MV-4-11 (cell line): ENCODE measurements around the gene SLC16A3.

ENCODE experiments used
- DNase-seq: peaks from one replicate; lab custom pipeline; 2025; lab: John Stamatoyannopoulos, UW

Gene SLC16A3

DNA sequence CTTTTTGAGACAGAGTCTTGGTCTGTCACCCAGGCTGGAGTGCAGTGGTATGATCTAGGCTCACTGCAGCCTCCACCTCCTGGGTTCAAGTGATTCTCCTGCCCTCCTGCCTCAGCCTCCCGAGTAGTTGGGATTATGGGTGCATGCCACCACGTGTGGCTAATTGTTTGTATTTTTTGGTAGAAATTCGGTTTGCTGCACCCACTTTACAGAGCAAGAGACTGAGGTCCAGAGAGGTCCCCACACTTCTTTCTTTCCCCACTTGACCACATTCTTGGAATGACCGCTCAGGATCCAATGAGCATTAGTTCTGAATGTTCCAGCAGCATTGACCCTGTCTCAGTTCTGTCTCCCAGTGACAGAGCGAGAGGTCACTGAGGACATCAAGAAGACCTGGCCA, 5.3 kb upstream of the SLC16A3 start:
- no peak for DNase-seq

DNA sequence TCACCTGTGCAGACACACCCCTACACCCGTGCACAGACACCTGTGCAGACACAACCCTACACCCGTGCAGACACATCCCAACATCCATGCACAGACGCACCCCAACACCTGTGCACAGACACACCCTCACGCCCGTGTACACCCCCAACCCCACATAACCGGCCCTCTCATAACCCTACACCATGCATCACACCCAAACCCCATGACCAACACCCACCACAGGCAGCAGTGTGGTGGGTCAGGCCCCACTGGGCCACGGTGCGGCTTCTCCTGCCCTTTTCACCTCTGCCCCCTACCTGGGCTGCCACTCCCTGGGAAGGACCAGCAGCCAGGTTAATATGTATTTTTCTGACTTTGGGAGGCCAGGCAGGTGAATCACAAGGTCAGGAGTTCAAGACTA, 4.2 kb upstream of the SLC16A3 start:
- DNase-seq = no peak

DNA sequence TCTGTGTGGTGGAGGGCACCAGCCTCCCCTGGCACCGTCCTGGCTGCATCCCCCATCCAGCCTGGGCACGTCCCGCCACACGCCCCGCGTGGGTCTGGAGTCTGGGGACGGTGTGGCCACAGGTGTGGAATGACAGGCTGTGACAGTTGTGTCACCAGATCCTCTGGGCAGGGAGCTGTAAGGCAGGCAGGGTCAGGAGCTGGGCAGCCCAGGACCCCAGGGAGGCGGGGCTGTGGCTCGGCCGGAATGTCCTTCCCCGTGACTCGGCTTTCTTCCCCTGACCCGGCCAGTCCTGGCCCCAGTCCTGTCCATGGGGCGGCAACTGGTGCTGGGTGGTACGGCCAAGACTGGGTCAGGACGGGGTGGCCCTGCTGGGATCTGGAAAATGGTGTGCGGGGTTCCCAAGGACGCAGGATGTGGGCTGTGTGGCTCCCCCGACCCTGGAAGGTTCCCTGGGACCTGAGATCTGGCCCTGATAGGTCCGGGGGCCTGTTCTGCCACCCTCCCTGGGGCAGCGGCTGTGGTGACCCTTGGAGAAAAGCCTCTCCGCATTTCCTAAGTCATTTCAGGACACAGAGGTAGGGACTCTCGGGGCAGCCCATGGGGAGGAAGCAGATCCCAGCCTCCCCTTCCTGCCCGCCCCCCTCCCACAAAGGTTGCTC, 3.3 kb upstream of the SLC16A3 start:
- DNase-seq = no peak

DNA sequence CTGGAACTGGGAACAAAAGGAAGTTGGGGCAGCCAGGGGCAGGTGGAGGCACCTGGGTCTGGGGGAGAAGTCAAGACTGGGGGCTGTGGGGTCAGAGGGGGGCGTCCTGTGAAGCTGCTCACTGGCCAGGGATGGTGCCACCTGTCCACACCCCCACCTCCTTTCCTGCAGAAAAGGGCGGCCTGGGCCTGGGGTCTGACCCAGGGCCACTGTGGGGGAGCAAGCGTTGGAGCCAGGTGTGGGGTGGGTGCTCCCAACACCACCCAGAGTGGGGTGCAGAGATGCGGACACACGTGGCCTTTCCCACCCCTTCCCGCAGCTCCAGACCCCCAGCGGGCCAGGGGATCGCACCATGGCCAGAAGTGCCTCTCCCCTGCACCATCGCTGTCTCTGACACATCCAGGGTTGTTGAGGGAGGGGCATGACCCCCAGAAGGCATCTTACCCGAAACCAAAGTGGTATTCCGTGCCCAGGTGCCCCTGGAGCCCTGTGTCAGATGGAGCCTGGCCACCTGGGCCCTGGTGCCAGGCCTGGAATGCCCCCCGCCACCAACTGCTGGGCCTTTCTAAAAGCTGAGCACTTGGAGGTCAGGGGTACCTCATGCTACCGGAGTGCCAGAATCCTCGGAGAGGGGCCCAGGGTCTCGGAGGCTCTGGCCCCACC, 2.6 kb upstream of the SLC16A3 start:
- no peak for DNase-seq

DNA sequence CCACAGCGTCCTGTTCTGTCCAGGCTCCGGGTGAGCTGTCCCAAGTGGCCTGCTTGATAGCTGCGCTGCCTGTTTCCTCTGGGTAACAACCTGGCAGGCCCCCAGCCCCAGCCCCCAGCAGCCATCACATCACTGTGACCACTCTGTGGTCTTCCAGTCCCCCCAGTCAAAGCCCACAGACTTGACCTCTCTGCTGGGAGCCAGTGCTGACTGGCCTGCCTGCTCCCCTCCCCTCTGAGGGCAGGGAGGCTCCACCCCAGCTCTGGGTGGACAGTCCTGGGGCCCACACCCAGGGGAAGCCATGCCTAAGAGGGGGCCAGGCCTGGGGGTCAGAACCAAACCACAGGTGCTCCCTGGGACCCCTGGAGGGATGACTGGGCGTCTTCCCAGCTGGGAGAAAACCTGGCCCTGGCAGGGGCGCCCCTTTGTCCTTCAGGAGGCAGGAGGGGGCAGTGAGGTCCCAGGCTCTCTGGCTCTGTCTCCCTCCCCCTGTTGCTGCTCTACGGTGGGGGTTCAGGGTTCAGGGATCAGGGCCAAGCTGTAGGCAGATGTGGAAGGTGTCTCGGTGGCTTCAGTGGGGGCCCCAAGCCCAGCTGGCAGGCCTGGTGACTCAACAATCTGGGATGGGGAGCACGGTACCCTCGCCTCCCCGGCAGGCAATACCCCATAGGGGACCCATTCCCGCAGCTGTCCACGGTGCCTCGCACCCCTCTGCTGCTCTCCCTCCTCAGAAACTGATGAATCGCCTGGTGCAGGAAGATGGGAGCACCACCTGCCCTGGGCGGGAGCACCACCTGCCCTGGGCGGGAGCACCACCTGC, 1.8 kb upstream of the SLC16A3 start:
- no peak for DNase-seq

DNA sequence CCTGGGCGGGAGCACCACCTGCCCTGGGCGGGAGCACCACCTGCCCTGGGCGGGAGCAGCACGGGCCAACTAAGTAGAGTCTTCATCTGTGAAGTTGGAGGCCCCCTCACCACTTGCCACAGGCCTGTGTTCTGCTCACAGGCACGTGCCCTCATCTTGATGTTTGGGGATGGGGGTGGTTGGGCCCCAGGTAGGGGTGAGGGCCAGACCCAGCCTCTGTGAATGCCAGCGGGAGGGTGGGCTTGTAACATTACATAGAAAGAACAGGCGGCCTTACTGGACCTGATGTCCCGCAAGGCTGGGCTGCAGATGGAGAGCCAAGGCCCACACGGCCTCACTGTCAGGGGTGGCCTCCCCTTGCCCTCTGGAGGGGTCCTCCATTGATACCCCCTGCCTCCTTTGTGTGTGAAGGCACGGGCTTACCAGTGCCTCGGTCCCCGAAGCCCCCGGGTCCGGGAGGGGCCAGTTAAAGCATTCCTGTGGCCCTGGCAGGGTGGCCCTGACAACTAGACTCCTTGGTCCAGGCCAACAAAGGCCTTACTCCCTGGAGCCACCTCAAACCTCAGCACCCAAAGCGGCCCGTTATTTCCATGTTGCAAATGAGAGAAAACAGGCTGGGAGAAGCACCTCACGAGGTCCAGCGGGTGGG, 1.1 kb upstream of the SLC16A3 start:
- no peak for DNase-seq

DNA sequence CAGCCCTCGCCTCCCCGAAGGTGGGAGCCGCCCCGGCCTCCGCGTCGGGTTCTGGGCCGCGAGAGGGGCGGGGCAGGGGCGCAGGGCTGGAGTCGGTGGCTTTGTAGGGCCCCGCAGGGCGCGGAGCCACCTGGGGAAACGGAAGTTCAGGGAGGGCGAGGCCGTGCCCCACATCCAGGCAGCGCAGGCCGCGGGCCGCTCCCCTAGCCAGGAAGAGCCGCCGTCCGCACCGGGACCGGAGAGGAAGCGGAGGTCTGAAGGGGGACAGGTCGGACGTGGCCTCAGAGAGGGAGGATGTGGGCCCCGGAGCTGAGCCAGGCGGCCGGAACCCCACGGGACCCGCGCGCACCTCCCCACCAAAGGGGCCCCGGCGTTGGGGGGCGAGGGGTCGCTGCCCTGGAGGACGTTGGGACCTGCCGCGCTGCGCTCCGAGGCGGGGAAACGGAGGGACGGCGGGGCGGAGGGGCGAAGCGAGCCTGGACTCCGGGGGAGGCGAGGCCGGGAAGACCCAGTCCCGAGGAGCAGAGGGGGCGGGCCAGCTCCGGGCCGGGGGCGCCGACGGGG, 482 bp upstream of the SLC16A3 start:
- DNase-seq = peak; percentile 43

DNA sequence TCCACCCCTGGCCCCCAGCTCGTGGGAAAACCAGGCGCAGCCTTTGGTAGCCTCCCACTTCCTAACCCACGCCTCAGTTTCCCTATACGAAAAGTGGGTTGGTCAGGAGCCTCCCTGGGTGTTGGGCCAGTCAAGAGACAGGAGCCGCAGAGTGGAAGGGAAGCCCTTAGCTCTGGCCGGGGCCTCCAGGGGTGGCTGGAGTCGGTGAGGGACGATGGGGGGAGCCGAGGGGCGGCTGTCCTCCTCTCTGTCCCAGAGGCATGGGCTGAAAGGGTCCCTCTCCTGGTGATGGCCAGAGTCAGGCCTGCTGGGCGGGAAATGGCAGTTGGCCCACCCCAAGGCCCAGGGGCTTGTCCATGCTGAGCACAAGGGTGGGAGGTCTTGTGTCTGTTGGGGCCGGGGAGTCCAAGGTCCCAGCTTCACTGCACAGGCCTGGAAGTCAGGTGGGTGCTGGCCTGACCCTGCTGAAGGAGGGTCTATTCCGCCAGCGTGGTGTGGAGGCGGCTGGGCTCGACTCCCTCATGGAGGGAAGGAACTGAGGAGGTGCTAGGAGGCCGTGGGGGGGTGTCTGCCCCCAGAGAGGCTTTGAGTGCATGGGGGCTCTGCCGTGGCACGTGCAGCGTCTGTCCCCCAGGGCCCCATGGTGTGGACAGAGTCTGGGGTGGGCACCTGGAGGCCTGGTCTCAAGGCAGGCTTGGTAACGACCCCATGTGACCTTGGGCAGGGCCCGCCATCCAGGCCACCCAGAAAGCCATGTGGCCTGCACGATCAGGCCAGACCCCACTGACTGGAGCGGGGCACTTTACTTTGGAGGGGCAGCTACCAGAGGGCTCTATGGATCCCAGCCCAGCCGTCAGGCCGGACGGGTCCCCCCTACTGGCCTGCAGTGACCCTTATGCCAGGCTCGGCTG, 1.1 kb downstream of the SLC16A3 start:
- no peak for DNase-seq

DNA sequence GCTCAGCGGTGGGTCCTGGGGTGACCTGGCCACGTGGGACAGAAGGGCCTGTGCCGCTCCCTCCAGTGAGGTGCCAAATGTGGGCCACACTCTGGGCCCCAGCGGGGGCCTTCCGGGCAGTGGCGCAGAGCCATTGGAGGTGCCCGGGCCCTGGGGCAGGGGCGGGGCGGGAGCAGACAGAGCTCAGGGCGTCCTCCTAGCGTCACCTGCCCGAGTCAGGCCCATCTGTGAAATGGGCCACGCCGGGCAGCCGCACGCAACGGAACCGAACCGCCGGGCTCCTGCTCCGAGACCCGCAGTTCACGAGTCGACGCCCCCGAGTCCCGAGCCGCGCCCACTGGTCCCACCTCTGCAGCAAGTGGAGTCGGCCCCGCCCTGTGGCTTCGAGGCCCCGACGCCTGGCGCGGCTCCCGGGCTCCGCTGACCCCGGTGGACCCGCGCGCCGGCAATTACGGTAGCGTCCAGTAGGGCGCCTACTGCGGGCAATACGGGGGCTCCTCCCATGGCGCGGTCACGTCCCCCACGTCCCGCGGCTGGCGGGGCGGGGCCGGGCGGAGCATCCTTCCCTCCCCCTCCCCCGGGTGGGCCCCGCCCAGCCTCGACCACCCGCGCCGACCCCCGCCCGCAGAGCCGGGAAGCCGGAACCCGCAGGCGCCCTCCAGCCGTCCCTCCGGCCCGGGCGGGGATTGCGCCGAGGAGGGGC, 1.9 kb downstream of the SLC16A3 start:
- DNase-seq = peak; percentile 64

DNA sequence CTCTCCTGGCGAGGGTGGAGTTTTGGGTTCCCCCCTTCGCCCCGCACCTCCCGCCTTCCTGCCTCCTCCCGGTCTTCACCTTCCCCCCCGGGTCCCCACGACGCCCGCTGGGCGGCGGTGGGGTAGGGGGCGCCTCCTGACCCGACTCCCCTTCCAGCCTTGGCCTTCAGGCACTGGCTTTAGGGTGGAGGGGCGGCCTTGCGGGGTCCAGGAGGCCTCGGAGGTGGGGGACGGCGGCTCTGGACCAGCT, 2.4 kb downstream of the SLC16A3 start:
- no peak for DNase-seq

DNA sequence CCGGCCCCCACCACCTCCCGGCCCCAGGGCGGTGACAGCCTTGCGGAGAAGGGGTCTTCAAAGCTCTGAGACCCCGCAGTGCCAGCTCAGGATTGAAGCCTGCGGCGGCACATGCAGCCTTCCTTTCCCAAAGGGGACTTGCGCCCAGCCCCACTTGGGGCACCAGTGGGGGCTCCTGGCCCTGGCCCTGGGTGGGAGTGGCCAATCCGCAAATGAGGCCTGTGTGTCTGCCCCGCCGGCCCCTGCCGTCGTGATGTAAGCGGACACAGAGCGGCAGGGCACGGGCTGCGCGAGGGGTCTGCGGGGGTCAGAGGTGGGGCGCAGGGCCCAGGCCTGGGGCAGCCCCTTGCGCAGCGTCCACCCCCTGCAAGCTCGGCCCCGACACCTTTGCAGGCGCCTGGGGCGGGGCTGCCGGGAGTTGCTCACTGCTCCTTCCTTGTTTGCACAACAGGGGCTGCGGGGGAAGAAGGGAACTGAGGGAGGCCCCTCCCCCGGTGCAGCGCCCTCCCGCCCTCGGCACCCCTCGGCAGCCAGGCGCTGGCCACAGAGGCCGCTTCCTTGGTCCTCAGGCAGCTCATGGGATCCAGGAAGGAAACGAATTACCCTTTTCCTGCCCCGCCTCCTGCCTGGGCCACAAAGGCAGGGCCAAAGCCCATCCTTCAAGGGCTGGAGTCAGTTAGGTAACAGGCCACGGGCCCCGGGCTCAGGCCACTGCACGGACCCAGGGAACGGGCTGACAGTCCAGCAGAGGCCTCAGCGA, 2.9 kb downstream of the SLC16A3 start:
- peak; percentile 89 for DNase-seq

DNA sequence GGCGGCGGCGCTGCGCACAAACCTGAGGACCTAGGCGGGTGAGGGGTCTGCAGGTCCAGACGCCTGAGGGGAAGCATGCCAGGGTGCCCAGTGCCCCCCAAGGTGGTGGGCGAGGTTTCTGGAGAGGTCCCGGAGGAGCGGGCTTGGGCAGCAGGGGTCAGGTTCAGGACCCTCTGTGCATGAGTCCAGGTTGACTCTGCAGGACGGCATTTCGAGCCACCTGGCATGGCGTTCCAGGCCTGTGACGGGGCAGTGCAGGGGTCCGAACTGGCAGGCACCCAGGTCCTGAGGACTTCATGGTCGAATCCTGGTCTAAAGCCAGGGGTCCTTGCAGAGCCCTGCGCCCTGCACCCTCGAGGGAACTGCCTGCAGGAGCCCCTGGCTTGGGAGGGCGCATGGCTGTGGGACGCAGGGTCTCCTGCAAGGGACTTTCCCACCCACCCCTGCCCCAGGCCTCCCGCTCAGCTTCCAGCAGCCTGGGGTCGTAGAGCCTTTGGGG, 3.5 kb downstream of the SLC16A3 start:
- DNase-seq = no peak

DNA sequence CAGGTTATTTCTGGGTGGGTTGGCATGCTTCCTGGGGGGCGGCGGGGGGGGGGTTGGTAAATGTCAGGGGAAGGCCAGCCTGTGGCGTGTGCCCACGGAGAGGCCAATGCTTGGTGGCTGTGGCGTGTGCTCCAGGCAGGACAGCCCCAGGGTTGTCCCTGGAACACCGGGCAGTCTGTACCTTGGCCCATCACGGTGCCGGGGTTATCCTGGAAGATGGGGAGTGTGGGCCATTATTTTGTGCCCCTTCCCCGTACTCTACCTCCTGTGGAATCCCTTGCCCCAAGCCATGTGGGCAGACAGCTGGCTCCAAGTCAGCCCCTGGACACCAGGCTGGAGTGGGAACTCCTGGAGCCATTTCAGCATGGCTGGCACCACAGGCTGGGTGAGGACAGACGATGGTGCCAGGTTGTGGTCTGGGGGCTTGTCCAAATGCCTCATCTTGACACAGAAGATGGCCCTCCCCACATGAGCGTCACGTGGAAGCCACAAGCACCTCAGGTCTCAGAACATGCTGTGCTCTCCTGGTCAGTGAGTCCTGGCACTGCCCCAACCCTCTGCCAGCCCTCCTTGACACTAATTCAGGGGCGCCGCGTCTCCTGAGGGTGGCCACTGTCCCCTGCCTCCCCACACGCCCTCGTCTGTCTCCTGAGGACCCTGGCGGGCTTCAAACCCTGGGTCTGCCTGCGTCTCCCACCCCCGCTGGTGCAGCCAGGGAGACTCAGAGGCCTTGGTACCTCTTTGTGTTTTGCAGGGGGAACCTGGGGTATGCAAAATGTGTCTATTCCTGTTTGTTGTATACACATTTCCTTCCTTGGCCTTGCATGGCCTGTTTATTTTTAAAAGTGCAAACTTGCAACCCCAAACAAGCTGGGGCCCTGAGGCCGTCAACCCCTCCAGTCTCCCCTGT, 4.3 kb downstream of the SLC16A3 start:
- no peak for DNase-seq

DNA sequence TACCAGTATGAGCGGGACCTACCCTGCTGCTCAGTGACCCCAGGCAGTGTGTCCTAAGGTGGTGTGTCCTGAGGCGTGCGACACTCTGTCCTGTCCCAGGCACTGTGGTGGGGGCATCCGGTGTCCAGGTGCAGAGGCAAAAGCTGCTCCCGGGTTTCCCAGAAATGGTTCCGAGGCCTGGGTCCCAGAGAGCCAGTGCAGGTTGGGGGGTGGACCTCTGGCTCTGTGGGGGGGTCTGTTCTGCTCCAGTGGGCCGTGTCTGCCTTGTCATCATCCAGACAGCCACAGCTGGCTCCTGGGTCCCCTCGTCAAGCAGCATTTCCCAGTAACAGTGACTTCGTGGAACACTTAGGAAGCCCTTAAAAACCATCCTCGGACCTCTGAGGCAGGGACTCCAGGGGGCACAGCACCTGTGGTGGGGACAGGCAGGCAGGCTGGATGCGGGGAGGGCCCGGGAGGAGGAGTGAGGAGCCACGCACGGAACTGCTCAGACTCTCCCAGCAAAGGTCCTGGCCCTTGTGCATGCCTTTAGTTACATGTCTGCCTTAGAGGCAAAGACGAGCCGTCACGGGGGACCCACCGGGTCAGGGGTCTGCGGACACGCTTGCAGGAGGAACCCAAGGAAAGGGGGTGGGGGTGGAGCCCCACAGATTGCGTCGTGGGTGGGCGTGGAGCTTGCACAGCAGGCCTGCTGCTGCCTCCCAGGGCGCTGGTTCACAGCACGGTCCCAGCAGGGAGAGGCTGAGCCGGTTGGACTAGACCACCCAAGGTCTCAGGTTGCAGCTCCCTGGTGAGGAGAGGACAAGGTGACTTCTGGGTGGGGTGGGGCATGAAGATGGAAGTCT, 5.6 kb downstream of the SLC16A3 start:
- no peak for DNase-seq

DNA sequence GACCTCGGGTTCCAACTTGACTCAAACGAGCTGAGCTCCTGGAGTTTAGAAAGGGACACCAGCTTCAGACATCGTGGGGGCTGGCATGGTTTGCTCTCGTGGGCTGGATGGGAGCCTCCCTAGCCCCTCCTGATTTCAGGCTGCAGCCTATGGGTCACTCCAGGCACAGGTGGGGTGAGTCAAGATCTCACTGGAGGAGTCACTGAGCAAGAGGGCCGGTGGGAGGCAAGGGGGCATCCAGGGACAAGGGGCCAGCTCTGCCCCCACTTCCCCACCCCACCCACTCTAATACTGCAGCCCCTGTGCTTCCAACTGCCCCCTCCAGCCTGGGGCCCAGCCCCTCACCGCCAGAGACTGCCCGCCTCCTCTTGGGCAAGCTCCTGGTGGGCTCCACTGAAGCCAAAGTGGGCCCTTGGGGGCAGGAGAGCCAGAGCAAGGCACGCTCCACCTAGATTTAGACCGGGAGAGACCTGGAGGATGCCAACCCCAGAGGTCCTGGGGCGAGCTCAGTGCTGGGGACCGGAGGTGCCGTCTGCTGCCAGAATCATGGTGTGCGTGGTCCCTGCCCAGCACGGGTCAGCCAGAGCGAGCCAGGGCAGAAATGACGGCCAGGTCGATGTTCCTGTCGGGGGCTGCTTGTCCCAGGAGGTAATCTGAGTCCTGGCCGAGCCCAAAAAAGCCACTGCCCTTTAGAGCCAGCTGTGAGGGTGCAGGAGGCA, 6.4 kb downstream of the SLC16A3 start:
- no peak for DNase-seq

DNA sequence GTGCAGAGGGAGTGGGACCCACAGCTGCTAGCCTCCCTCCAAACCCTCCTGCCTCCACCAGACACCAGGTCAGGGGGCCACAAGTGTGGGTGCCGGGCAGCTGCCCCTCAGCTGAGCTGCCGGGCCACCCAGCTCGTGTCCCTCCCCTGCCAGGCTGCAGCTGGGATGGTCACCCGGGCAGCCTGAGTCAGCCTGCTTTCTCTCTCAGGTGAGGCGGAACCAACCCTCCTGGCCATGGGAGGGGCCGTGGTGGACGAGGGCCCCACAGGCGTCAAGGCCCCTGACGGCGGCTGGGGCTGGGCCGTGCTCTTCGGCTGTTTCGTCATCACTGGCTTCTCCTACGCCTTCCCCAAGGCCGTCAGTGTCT, 6.9 kb downstream of the SLC16A3 start:
- peak; percentile 38 for DNase-seq
